Activated naive CD4-positive, alpha-beta T cell treated with anti-CD3 and anti-CD28 coated beads, Interleukin-2, amount 50 U/mL, for 72 hours (primary cell): ENCODE results near the gene ADCY5. TPM values are rescaled to one million over a fixed set of nuclear protein-coding genes. Genes with fewer than 3 reads are reported as not detected.

ENCODE experiments used
- ATAC-seq, 2 donors: fragments of 150-1000 bp; cut with Tn5 transposase; 2 replicates each; pipeline ENCODE4 v1.10.0; 2021; ENCODE audit warnings: mild to moderate bottlenecking in 2 of 2, moderate library complexity in 2 of 2
- DNase-seq, 2 donors: peaks; one replicate each; pipeline ENCODE4 v3.0.0; 2021 to 2022; ENCODE audit warnings: low spot score in 2 of 2
- H3K27ac Mint-ChIP-seq, 2 donors: one replicate each; pipeline ENCODE4 v1.8.0; 2022; ENCODE audit warnings: mild to moderate bottlenecking in 2 of 2, mixed read lengths in 2 of 2
- H3K36me3 Mint-ChIP-seq, 2 donors: one replicate each; pipeline ENCODE4 v1.8.0; 2022; ENCODE audit warnings: mixed read lengths in 2 of 2
- H3K9me3 Mint-ChIP-seq, 2 donors: one replicate each; pipeline ENCODE4 v1.8.0; 2022; ENCODE audit warnings: mixed read lengths in 2 of 2
- total RNA-seq, 2 donors: library from RNA; stranded (reverse); gene quantifications; one replicate each; pipeline ENCODE4 v1.2.3, GENCODE V29; 2022

ADCY5 gene
- total RNA-seq, 2 donors from 2014 or later, result not detected

GRCh38 chr3:123325766-123326256, 123.1 kb downstream of the ADCY5 start:
- no peaks in the 10 kb centered on the region for H3K9me3 Mint-ChIP-seq
- ATAC-seq (no peak), DNase-seq (no peak)
- H3K27ac Mint-ChIP-seq, result no peak overlapping the region
- no peaks in the 10 kb centered on the region for H3K36me3 Mint-ChIP-seq

GRCh38 chr3:123324880-123325765, 123.8 kb downstream of the ADCY5 start:
- no peak for ATAC-seq
- H3K36me3 Mint-ChIP-seq, result no peaks in the 10 kb centered on the region
- H3K9me3 Mint-ChIP-seq, result no peaks in the 10 kb centered on the region
- H3K27ac Mint-ChIP-seq, result no peak overlapping the region
- no peak for DNase-seq

DNA sequence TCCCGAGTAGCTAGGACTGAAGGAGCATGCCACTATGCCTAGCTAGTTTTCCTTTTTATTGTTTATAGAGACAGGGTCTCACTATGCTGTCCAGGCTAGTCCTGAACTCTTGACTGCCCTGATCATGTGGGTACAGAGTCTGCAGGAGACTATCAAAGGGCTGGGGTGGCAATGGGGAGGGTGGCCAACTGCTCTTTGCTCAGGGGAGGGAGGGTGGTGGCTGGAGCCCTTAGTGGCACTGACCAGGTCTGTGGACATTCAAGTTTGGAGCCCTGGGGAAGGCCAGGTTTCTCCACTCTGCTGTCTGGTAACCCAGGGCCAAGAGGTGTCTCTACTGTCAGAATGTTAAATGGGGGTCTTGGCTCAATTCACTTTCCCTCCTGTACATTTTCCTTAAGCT, 125.1 kb downstream of the ADCY5 start:
- H3K36me3 Mint-ChIP-seq, result no peaks in the 10 kb centered on the region
- no peaks in the 10 kb centered on the region for H3K9me3 Mint-ChIP-seq
- no peak for DNase-seq
- no peak for ATAC-seq
- H3K27ac Mint-ChIP-seq, result no peak overlapping the region

GRCh38 chr3:123322866-123323265, 126.0 kb downstream of the ADCY5 start:
- H3K27ac Mint-ChIP-seq, result peak overlapping the region in 1 of 2 donors; percentile 9
- no peaks in the 10 kb centered on the region for H3K36me3 Mint-ChIP-seq
- no peak for ATAC-seq
- DNase-seq, result no peak
- no peaks in the 10 kb centered on the region for H3K9me3 Mint-ChIP-seq

- ATAC-seq (no peak), DNase-seq (no peak)
- Mint-ChIP-seq H3K27ac (no peak overlapping the region), H3K9me3 (no peaks in the 10 kb centered on the region), H3K36me3 (no peaks in the 10 kb centered on the region)
Measured at GRCh38 chr3:123321806-123322205, 127.1 kb downstream of the ADCY5 start.

GRCh38 chr3:123320221-123320620, 128.7 kb downstream of the ADCY5 start:
- no peaks in the 10 kb centered on the region for H3K9me3 Mint-ChIP-seq
- ATAC-seq (no peak), DNase-seq (no peak)
- no peak overlapping the region for H3K27ac Mint-ChIP-seq
- H3K36me3 Mint-ChIP-seq, result no peaks in the 10 kb centered on the region

DNA sequence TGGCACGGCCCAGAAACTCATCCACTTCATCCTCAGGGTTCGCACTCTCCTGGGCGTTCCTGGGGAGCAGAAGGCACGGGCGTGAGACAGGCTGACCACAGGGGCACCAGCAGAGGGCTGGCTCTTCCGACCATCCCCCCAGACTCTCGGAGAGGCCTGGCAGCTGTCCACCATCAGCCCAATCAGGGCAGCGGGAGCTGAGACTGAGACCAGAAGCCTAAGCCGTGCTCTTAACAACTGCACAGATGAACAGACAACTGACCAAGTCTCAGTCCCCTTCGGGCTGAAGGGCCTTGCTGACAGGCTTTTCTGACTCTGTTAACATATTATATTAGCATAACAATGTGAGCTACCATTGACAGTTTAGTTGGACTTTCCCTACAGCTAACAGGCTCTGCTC, 129.1 kb downstream of the ADCY5 start:
- Mint-ChIP-seq H3K9me3 (no peaks in the 10 kb centered on the region), H3K36me3 (no peaks in the 10 kb centered on the region), H3K27ac (no peak overlapping the region)
- ATAC-seq (no peak), DNase-seq (no peak)

GRCh38 chr3:123318374-123318773, 130.5 kb downstream of the ADCY5 start:
- ATAC-seq (no peak), DNase-seq (no peak)
- no peaks in the 10 kb centered on the region for H3K36me3 Mint-ChIP-seq
- H3K9me3 Mint-ChIP-seq, result no peaks in the 10 kb centered on the region
- no peak overlapping the region for H3K27ac Mint-ChIP-seq

DNA sequence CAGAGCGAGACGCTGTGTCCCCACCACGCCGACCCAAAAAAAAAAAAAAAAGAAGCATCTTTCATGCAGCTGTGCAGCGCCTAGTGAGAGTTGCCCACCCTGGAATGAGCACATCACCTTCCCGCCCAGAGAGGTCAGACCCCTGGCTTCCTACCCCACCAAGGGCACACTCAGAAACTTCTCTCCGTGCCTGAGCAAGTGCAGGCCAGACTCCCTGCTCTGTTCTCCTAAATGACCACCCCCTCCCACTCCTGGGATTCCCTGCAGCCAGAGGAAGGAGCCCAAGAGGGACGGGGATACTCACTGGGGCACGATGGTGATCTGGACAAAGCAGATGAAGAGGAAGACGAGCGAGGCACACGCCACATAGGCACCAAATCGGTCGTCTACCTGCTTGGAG, 131.2 kb downstream of the ADCY5 start:
- no peaks in the 10 kb centered on the region for H3K9me3 Mint-ChIP-seq
- H3K36me3 Mint-ChIP-seq, result no peaks in the 10 kb centered on the region
- DNase-seq, result no peak
- no peak overlapping the region for H3K27ac Mint-ChIP-seq
- ATAC-seq, result no peak

DNA sequence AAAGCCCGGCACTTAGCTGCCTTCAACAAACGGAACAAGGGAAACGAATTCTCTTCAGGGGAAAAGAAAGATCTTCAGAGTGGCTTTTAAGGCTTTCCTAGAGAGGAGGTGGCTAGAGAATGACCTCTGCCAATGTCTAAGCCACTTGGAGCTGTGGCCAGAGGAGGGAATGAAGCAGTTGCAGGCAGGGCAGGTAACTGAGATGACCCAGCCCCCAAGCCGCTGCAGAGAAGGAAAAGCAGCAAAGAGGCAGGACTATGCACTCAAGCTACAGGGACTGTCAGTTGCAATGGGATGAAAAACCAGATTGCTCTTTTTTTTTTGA, 133.7 kb downstream of the ADCY5 start:
- ATAC-seq (no peak), DNase-seq (no peak)
- Mint-ChIP-seq H3K27ac (no peak overlapping the region), H3K36me3 (no peaks in the 10 kb centered on the region), H3K9me3 (no peaks in the 10 kb centered on the region)

DNA sequence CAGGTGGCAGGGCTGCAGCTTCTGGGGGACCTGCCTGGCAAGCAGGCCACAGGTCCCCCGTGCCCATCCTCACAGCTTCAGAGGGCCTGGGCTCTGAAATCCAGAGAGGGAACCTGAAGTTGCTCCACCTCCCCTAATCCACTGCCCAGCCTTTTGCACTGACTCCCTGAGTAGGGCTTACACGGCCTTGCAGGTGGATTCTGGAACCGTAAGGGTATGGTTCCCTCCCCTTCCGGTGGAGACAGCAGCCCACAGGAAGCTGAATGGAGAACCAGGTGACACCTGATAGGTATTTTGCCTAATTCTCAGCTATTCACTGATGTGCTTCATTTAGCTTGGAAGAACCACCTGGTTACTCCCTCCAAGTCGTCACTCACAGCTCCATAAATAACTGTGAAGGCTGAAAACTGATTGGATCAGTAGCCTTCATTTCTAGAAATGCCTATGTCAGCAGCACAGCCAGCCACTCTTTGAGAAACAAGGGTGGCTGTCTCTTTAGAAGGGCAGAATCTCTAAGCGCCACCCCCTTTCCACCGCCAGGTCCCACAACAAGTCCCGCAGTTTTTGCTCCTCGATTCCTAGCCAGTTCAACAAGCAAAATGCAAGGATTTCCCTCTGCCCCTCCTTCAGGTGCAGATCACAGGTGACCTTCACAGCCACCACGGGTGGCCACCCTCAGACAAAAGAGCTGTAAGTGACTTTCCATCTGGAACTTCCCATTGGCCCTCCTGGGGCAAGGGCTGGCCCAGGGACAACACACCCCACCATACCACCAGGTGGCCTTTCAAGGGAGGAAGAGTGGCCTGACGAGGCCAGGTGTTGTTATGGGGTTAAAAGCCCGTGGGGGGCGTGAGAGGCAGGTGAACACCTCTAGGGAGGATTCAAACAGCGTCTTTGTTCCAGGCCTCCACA, 134.3 kb downstream of the ADCY5 start:
- Mint-ChIP-seq H3K36me3 (no peaks in the 10 kb centered on the region), H3K9me3 (no peaks in the 10 kb centered on the region), H3K27ac (no peak overlapping the region)
- DNase-seq, result no peak
- ATAC-seq, result no peak

DNA sequence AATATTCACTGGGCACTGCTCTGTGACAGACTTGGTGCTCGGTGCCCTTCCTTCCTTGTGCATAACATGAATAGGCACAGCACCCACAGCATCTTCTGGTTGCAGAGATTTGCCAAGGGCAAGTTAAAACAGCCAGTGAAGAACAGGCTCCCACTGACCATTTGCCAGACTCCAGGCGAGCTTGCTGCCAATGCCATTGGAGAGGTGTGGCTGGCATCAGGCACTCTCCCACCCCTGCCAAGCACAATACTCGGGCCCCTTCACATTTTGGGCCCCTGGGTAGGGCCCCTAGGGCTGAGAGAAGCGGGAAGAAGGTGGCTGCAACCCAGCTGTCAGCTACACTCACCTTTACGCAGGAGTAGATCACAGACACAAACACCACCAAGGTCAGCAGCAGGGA, 135.0 kb downstream of the ADCY5 start:
- ATAC-seq (no peak), DNase-seq (no peak)
- Mint-ChIP-seq H3K27ac (no peak overlapping the region), H3K9me3 (no peaks in the 10 kb centered on the region), H3K36me3 (no peaks in the 10 kb centered on the region)

DNA sequence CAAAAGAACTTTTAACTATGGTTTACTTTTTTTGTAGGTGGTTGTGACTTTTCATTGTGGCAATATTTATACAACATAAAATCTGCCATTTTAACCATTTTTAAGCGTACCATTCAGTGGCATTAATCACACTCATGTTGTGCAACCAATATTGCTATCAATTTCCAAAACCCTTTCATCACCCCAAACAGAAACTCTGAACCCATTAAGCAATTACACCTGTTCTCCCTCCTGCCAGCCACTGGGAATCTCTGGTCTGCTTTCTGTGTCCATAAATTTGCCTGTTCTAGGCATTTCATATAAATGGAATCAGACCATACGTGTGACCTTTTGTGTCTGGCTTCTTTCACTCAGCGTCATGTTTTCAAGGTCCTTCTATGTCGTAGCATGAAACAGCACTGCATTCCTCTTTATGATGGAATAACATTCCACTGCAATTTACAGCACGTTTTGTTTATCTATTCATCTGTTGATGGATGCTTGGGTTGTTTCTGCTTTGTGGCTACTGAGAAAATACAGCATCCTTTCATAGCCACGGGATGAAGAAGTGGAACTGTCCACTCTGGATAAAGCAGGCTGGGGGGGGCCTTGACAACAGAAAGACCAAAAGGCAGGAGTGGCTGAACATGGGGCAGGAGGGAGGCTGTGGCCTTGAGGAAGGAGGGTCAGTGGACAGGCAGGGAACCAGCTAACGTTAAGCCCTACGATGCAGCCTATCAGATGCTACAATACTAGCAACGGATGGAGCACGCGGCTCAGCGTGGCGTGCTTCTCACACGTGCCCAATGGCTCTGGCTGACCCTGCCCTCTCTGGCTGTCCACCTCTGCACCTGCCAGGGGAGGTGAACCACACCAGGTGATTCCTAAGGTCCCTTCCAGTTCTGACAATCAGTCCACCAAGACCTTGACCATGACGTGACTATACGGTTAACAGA, 136.3 kb downstream of the ADCY5 start:
- Mint-ChIP-seq H3K9me3 (no peaks in the 10 kb centered on the region), H3K36me3 (no peaks in the 10 kb centered on the region), H3K27ac (no peak overlapping the region)
- ATAC-seq (no peak), DNase-seq (no peak)

- H3K9me3 Mint-ChIP-seq, result no peaks in the 10 kb centered on the region
- no peak overlapping the region for H3K27ac Mint-ChIP-seq
Measured at GRCh38 chr3:123311201-123311600, 137.7 kb downstream of the ADCY5 start.

DNA sequence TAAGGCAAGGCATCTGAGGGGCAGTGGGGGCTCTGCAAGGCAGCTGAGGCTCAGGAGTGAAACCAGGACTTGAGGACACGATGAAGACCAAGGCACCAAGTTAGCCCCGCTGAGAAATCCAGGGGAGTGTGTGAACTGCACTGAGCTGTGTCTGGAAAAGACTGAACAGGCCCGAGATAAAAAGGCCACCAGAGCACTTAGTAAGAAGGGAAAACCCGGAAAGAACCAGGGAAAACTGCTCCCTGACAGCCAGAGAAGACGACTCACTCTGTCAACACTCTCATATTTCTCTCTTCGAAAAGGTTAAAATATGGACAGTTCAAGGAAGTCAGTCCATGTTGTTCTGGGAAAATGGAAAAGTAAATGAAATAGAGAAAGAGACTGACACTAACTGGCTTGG, 138.1 kb downstream of the ADCY5 start:
- H3K9me3 Mint-ChIP-seq, result no peaks in the 10 kb centered on the region
- peak overlapping the region in 1 of 2 donors; percentile 62 for H3K27ac Mint-ChIP-seq

More at GRCh38 chr3:123311201-123311600, 137.7 kb downstream of the ADCY5 start:
- no peaks in the 10 kb centered on the region for H3K36me3 Mint-ChIP-seq
- DNase-seq, result no peak
- ATAC-seq, result no peak

GRCh38 chr3:123310186-123310585, 138.7 kb downstream of the ADCY5 start:
- Mint-ChIP-seq H3K27ac (no peak overlapping the region), H3K9me3 (no peaks in the 10 kb centered on the region), H3K36me3 (no peaks in the 10 kb centered on the region)
- DNase-seq (no peak), ATAC-seq (no peak)

More for the DNA sequence above, 138.1 kb downstream of the ADCY5 start:
- no peaks in the 10 kb centered on the region for H3K36me3 Mint-ChIP-seq
- ATAC-seq (no peak), DNase-seq (no peak)
